HG02970 (cell line): ENCODE measurements around the gene PTPRJ.
A peak's percentile ranks its signal among the peaks of the same experiment; 100 is the strongest.
"Not testable (repeated sequence)": the region's sequence is repeated elsewhere in the genome, so short reads cannot be mapped to it uniquely, and the experiment has no call there.

Source experiments
- ATAC-seq: cut with Tn5 transposase; IDR thresholded peaks from one replicate; pipeline ENCODE4 v1.9.1; 2021; ENCODE audit warnings: mild to moderate bottlenecking, moderate library complexity, moderate number of reproducible peaks; ENCODE audit not compliant: unreplicated experiment, low FRiP score

The PTPRJ gene

DNA sequence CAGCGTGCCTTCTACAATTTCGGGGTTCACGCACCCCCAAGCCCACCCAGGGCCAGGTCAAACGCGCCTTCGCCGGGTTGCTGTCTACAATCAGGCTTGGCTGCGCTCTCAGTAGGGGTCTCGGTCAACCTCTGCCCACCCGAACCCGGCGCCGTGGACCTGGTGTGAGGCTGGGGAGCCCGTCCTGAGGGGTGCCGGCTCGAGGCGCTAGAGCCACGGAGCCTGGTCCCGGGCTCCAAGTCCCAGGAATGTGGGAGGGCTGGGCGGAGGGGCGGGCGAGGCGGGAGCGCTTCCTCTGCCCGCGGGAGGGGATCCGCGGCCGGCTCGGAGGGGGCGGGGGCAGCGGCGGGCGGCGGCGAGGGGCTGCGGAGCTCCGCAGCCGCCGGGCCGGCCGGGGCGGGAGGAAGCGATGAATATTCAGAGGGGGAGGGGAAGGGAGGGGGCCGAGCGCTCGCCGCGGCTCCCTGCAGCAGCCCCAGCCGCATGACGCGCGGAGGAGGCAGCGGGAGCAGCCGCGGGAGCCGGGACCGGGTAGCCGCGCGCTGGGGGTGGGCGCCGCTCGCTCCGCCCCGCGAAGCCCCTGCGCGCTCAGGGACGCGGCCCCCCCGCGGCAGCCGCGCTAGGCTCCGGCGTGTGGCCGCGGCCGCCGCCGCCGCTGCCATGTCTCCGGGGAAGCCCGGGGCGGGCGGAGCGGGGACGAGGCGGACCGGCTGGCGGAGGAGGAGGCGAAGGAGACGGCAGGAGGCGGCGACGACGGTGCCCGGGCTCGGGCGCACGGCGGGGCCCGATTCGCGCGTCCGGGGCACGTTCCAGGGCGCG, at the start of gene PTPRJ:
Gene PTPRJ (plus strand): TSS at position 472 of the 819 bp plus-strand sequence. CDS start 354 bp downstream, outside the sequence.
- ATAC-seq: peak; percentile 52

DNA sequence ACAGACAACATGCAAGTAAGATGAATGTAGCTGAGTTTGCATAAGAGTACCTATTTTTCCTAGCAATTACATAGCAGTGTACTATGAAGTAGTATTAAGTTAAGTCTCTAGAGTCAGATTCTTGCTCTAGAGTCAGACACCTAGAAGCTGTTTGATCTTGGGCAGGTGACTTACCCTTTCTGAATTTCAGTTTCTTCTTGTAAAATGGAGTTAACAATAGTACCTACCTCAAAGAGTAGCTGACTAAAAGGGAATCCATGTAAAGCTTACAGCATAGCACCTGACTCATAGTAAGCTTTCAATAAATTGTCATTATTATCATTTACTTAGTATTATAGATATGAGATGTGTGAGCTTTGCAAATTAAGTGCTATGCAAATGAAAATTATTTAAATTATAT, 47.8 kb upstream of the PTPRJ start:
- no peak for ATAC-seq

GRCh38 chr11:47933797-47934196, 46.6 kb upstream of the PTPRJ start:
- ATAC-seq: not testable (repeated sequence)

- ATAC-seq: no peak
Measured at GRCh38 chr11:47938791-47939560, 41.4 kb upstream of the PTPRJ start.

DNA sequence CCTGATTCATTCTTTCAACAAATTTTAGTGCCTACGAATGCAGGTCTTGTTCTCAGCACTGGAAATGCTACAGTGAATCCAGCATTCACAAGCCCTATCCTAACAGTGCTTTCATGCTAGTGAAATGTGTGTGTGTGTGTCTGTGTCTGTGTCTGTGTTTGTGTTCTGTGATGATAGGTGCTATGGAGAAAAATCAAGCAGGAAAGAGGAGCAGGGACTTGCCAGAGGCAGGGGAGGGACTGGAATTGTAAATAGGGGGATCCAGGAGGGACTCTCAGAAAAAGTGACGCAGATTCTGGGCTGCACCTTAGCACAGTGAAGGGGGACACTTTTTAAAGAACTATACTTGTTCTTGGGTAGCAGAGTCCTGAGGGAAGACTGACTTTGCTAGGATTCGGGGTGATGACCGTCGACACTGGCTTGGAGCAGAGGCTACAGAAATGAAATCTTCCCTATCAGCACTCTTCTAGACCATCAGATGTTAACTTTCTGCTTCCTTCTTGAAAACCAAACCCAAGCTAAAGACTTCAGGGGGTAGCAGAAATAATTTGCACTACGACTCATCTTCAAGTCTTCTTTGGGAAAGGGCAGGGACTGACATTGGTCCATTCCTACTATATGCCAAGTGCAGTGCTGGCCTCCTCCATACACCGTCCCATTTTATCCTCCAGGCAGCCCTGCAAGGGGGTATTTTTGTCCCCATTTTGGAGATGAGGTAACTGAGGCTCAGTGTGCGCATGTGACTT, 39.3 kb upstream of the PTPRJ start:
- ATAC-seq: no peak

GRCh38 chr11:47941907-47942558, 38.3 kb upstream of the PTPRJ start:
- no peak for ATAC-seq

DNA sequence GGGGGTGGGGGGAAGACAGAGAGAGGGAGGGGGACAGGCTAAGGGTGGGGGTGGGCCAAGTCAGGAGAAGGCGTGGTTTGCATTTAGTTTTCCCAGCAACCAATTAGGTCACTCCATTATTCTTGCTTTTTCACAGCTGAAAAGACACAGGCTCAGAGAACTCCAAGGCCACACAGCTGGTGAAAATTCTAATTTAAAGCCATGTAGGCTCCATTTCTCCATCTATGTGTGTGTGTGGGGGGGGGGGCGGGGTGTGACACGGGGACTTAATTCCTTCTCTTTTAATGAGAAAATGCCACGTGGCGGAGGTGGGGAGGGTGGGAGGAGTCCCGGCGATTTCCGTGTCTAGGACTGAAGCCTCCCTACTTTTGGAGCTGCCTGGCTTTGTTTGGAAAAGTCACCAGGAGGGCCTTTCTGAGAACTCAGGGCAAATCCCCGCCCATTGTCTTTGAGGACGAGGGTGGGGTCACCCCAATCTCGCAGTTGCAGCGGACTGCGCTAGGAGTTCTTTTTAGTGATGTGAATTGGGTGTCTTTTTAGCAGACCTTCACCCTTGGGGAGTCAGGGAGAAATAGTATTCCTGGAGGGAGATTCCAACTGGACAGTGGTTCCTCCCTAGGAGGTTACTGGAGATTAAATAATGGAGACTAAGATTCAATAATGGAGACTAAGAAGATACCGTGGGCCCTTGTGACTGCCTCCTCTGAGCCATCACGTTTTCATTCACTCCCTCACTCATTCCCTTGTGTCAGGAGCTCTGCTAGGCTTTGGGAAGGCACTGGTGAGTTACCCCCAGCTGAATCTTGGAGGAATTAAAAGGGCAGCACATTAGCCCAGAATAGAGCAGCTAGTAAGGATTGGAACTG, 36.4 kb upstream of the PTPRJ start:
- no peak for ATAC-seq

DNA sequence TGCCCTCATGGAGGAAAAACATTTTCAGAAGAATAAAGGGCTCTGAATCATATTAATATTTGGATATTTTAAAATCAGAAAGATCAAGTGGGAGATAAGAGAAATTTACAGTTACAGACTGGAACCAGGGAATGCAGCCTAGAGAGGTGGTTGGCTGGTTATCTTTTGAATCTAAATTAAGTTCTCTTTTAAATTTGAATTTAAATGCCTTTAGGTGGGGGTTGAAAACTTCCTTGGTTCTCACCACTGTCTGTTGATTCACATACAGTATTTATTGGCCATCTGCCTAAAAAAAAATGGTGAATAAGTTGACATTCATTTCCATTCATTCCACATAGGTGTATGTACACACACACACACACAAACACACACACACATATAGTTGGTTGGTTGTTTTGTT, 35.7 kb upstream of the PTPRJ start:
- no peak for ATAC-seq

GRCh38 chr11:47946682-47947559, 33.4 kb upstream of the PTPRJ start:
- ATAC-seq: no peak

DNA sequence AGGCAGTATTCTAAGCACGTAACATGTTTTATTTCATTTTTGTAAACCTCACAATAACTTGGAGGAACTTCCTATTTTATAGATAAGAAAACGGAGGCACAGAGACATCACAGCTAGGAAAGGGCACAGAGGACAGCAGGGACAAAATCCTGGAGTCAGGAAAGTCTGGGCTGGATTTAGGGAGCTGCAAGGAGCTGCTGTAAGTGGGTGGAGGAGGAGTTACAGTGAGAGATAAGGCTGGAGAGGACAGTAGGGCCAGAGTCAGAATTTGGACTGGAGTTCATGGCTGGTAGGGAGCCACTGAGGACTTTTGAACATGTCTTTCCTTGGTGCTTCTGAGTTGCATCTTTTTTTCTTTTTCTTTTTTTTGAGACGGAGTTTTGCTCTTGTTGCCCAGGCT, 32.2 kb upstream of the PTPRJ start:
- ATAC-seq: no peak

GRCh38 chr11:47949001-47949675, 31.2 kb upstream of the PTPRJ start:
- ATAC-seq: not testable (repeated sequence)

GRCh38 chr11:47950396-47950795, 30.0 kb upstream of the PTPRJ start:
- peak; percentile 53 for ATAC-seq

DNA sequence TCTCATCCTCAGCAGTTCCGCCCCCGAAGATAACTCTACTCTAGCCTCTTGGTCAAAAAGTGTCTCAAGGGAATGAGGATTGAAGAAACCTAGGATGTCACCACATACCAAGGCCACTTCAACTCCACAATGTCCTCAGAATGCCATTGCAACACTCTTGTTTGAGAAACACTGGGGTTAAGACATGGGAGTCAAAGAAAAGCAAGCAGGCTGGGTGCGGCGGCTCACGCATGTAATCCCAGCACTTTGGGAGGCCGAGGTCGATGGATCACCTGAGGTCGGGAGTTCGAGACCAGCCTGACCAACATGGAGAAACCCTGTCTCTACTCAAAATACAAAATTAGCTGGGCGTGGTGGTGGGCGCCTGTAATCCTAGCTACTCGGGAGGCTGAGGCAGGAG, 28.9 kb upstream of the PTPRJ start:
- ATAC-seq: not testable (repeated sequence)

DNA sequence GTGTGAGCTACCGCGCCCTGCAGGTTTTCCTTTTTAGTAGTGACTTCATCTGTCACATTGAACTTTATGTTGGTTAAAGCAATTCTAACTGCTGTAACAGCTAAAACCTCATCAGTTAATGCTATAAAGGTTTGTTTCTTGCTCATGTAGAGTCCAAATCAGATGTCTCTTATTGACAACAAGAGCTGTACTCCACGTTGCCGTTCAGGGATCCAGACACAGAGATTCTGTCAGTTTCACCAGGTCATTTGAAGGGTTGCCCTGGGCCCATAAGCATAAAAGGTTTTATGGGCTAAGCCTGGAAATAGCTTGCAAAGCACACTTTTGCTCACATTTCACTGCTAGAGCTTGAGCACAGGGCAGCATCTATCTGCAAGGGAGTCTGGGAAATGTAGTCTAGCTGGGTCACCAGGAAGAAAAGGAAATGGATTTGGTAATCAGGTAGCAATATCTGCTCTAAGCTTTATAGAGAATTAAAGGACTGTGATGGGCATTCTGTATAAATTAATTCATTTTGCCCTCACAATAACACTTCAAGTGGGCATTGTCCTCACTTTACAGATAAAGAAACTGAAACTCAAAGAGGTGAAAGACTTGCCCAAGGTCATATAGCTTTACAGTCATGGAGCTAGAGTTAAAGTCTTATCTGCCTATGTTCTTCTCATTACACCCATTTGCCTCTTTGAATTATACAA, 25.2 kb upstream of the PTPRJ start:
- no peak for ATAC-seq

GRCh38 chr11:47960015-47960414, 20.3 kb upstream of the PTPRJ start:
- ATAC-seq: no peak

GRCh38 chr11:47961383-47961782, 19.0 kb upstream of the PTPRJ start:
- no peak for ATAC-seq

GRCh38 chr11:47964546-47964945, 15.8 kb upstream of the PTPRJ start:
- no peak for ATAC-seq
